Thyroid gland (tissue), 4 donors: ENCODE data around the gene ZNF536.
"Not testable (repeated sequence)": the region's sequence is repeated elsewhere in the genome, so short reads cannot be mapped to it uniquely, and the experiment has no call there.

Experiments used
- POLR2A ChIP-seq, 2 donors: fragments of 450-650 bp; IDR thresholded peaks; one replicate each; pipeline ENCODE4 v1.6.1; 2017; ENCODE audit warnings: antibody characterized with exemption in 2 of 2, mild to moderate bottlenecking in 2 of 2, moderate library complexity in 1 of 2
- TF ChIP-seq, protein P1 (sequence below), 6 experiments: fragments of 200-600 bp in 3 of 6; fragments of 450-650 bp in 3 of 6; sonication (generic) in 3 of 6; IDR thresholded peaks; one replicate each; pipeline ENCODE4 v1.5.1; 2016 to 2019; ENCODE audit warnings: antibody characterized with exemption in 6 of 6, mild to moderate bottlenecking in 2 of 6, inconsistent platforms in 1 of 6, moderate library complexity in 1 of 6

DNA sequence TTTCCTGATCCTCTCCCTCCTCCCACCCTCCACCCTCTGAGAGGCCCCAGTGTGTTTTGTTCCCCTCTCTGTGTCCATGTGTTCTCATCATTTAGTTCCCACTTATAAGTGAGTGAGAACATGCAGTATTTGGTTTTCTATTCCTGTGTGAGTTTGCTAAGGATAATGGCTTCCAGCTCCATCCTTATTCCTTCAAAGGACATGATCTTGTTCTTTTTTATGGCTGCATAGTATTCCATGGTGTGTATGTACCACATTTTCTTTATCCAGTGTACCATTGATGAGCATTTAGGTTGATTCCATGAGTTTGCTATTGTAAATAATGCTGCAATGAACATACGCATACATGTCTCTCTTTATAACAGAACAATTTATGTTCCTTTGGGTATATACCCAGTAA is 25.7 kb upstream of the ZNF536 start:
- TF ChIP-seq, protein P1, sequence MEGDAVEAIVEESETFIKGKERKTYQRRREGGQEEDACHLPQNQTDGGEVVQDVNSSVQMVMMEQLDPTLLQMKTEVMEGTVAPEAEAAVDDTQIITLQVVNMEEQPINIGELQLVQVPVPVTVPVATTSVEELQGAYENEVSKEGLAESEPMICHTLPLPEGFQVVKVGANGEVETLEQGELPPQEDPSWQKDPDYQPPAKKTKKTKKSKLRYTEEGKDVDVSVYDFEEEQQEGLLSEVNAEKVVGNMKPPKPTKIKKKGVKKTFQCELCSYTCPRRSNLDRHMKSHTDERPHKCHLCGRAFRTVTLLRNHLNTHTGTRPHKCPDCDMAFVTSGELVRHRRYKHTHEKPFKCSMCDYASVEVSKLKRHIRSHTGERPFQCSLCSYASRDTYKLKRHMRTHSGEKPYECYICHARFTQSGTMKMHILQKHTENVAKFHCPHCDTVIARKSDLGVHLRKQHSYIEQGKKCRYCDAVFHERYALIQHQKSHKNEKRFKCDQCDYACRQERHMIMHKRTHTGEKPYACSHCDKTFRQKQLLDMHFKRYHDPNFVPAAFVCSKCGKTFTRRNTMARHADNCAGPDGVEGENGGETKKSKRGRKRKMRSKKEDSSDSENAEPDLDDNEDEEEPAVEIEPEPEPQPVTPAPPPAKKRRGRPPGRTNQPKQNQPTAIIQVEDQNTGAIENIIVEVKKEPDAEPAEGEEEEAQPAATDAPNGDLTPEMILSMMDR (IDR thresholded peaks at IDR 0.05), result not testable (repeated sequence)
- TF ChIP-seq POLR2A (IDR thresholded peaks at IDR 0.05), result not testable (repeated sequence)
